DMS153 treated with DMSO at 0.1 percent for 48 hours (cell line): ENCODE measurements around the gene KIF12.

ENCODE experiments used
- DNase-seq: peaks from one replicate; lab custom pipeline; 2025; ENCODE audit not compliant: unreplicated experiment; lab: John Stamatoyannopoulos, UW

KIF12 gene

GRCh38 chr9:114107286-114108001 is 8.4 kb upstream of the KIF12 start:
- DNase-seq, result no peak

- no peak for DNase-seq
Measured at GRCh38 chr9:114105236-114105635, 6.1 kb upstream of the KIF12 start.

DNA sequence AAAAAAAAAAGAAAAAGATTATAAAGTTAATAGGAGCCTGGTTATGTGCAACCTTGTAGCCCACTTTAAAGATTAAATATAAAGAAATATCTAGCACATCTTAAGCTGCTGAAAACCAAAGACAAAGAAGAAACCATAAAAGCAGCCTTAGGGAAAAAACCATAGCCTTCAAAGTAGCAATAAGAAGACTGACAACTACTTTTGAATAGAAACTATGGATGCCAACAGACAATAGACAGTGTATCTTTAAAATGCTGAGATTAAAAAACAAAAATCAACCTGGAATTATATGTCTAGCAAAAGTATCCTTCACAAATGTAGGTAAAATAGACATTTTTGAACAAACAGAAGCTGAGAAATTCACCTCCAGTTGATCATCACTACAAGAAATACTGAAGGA is 3.4 kb upstream of the KIF12 start:
- DNase-seq, result no peak

- no peak for DNase-seq
Measured at GRCh38 chr9:114100536-114100935, 1.4 kb upstream of the KIF12 start.

DNA sequence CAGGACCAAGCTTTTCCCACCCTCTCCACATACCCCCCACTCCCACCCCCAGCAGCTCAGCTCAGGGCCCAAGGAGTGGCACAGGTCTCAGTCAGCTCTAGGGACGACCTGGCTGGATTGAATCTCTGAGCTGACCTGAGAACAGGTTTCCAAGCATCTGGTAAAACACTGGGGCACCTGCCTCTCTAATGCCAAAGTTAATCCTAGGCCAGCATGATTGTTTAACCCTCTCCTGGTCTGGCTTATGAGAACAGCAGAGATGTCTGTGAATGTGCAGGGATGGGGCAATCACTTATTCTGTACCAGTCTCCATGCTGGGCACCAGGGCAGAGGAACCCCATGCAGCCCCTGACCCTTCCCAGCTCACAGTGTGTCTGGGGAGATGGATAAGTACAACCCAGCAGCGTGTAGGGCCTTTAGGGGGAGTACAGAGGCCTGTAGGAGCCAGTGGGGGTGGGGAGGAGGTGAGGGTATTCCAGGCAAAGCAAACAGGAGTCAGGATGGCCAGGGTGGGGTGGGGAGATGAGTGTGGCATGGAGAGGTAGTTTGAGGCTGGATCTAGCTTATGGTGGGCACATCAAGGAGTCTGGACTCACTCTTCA is 678 bp upstream of the KIF12 start:
- DNase-seq, result no peak

- DNase-seq, result no peak
Measured at GRCh38 chr9:114098021-114098935, 814 bp downstream of the KIF12 start.

DNA sequence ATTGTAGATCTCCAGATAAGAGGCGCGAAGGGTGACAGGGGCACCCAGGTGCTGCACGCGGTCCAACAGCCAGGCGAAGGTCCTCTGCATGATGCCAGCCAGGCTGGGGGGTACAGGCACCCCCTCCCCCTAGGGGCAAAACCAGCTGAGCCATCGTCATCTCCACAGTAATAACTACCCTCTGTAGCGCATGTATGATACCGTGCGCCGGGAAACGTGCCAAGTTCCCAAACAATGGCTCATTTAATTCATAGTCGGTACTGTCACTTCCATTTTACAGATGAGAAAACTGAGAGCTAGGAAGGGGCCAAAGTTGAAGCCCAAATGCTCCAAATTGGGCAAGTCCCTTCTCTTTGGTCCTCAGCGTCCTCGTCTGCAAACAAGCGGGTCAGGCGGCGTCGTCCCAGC is 1.5 kb downstream of the KIF12 start:
- DNase-seq, result no peak

DNA sequence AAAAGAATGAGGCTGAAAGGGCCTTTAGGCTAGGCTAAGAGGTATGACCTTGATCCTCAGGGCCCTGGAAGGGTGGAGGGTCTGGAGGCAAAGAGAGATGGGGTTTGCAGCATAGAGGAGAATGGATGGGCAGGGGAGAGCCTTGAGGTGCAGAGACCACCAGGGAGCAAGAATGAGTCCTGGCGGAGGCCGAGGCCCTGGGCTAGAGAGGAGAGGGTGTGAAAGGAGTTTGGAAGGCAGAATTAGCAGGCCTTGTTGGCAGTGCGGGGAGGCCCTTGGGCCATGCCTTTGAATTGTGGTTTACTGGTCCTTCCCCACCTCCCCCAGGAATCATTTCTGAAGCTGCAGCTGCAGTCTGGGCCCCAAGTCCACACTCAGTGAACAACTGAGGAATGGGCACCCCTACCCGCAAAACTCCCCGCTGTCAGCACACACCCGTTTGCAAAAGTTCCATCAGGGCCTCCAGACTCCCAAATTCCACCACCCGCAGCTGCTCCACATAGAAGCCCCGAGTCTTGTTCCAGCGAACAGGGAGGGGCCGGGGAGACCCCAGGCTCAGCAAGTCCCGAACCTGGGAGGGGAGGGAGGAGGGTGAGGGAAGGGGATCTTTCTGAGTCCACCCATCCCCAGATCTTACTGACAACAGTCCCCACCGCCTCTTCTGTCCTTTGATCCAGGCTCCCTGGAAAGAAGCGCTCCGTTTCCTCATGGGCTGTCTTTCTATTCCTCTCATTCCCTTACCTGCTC is 2.1 kb downstream of the KIF12 start:
- DNase-seq, result no peak

- no peak for DNase-seq
Measured at GRCh38 chr9:114096041-114096511, 3.0 kb downstream of the KIF12 start.

DNA sequence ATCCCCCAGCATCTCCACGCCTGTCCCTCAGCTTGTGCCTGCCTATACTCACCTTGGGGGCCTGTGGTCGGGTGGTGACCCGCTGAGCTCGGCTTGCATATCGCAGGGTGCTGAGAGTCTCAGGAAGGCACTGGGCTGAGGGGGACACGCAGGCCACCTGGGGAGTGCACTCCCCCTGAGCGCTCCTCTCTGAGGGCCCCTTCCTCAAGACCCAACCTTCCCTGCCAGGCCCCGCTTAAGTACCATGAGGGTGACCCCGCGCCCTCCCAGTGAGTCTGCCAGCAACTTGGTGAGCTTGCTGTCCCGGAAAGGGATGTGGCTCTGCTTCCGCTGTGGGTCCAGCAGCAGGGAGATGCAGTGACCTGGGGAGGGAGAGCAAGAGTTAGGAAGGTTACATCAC is 4.1 kb downstream of the KIF12 start:
- no peak for DNase-seq

- DNase-seq, result no peak
Measured at GRCh38 chr9:114093761-114094505, 5.2 kb downstream of the KIF12 start.

DNA sequence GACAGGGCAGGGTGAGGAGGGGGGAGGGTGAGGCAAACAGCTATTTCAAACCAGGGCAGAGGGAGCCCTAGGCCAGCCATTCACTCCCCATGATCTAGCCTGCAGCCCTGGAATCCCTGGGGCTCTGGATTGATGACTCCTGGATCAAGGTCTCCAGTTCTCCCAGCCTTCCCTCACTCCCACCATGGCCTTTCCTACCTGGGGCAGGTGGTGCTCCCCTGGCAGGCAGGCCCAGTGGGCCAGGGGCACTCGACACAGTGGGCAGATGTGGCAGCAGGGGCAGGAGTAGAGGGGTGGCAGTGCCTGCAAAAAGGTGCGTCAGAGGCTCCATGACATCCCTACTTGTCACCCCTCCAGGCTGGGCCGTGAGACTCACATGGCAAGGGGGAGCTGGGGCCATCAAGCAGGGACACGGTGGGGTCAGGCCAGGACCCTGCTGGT is 6.0 kb downstream of the KIF12 start:
- no peak for DNase-seq

- DNase-seq, result no peak
Measured at GRCh38 chr9:114092336-114092735, 6.8 kb downstream of the KIF12 start.

GRCh38 chr9:114091711-114092110 is 7.4 kb downstream of the KIF12 start:
- no peak for DNase-seq

- DNase-seq, result no peak
Measured at GRCh38 chr9:114090798-114091197, 8.3 kb downstream of the KIF12 start.

DNA sequence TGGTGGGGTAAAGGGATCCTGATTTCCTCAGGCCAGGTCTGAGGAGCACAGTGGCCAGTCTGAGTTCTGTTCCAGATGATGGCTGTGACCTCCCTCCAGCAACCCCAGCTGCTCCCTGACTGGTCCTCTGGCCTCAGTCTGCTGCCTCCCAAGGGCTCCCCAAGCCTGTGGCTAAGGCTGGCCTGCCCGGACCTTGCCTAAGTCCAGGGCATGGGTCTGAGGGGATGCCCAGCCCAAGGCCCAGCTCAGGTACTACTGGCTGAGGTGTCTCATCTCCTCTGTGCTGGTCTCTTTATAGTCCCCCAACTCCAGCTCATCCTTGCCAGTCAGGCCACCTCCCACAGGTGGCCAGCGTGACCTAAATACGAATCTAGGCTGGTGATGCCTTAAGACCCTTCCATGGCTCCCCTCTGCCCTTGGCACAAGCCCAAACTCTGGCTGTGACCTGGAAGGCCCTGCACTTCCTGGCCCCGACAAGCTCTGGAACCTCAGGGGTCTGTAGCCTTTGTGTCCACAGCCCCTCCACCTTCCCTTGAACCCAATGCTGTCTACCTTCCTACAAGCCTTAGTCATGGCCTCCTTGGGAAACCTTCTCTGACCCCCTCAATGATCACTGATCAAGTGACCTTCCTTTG is 9.8 kb downstream of the KIF12 start:
- DNase-seq, result no peak

GRCh38 chr9:114088571-114089170 is 10.4 kb downstream of the KIF12 start:
- DNase-seq, result no peak

- DNase-seq, result no peak
Measured at GRCh38 chr9:114087721-114088120, 11.4 kb downstream of the KIF12 start.

- no peak for DNase-seq
Measured at GRCh38 chr9:114086607-114087006, 12.5 kb downstream of the KIF12 start.
